MCF 10A (cell line): Measurements from ENCODE around the gene ZBTB45. TPM values are rescaled to one million over a fixed set of nuclear protein-coding genes. Genes with fewer than 3 reads are reported as not detected.
A peak's percentile ranks its signal among the peaks of the same experiment; 100 is the strongest.

ENCODE experiments used
- BruUV-seq: library from RNA; stranded (reverse); fragments of 400-500 nt; replicated peaks from 2 replicates; lab custom pipeline; 2021; lab: Mats Ljungman, UMichigan
- CTCF ChIA-PET: fragments of 300-600 bp; sonication (Branson Sonifier 250); formaldehyde crosslinking; extraction: SDS; loops from one replicate; lab custom pipeline; 2021; ENCODE audit warnings: antibody characterized with exemption, inconsistent platforms; lab: Yijun Ruan, JAX
- POLR2A ChIA-PET: fragments of 300-600, 350-650 bp; sonication (Branson Sonifier 250); formaldehyde crosslinking; extraction: SDS; loops from one replicate; lab custom pipeline; 2020; ENCODE audit warnings: antibody characterized with exemption, inconsistent platforms; lab: Yijun Ruan, JAX
- DNase-seq: peaks from one replicate; pipeline ENCODE4 v3.0.0-alpha.2; 2018; ENCODE audit not compliant: unreplicated experiment
- H3K27ac Mint-ChIP-seq: one replicate; pipeline ENCODE4 v1.8.0; 2022; ENCODE audit warnings: mild to moderate bottlenecking, low read depth, mixed read lengths; ENCODE audit not compliant: unreplicated experiment
- H3K27me3 Mint-ChIP-seq: one replicate; pipeline ENCODE4 v1.8.0; 2022; ENCODE audit warnings: mixed read lengths; ENCODE audit not compliant: insufficient read depth, unreplicated experiment
- H3K36me3 Mint-ChIP-seq: one replicate; pipeline ENCODE4 v1.8.0; 2022; ENCODE audit warnings: mild to moderate bottlenecking, moderate library complexity, mixed read lengths; ENCODE audit not compliant: insufficient read depth, unreplicated experiment
- H3K4me1 Mint-ChIP-seq: one replicate; pipeline ENCODE4 v1.8.0; 2022; ENCODE audit warnings: mixed read lengths; ENCODE audit not compliant: insufficient read depth, unreplicated experiment
- H3K4me3 Mint-ChIP-seq: one replicate; pipeline ENCODE4 v1.8.0; 2022; ENCODE audit warnings: mild to moderate bottlenecking, moderate library complexity, mixed read lengths; ENCODE audit not compliant: unreplicated experiment
- H3K9me3 Mint-ChIP-seq: one replicate; pipeline ENCODE4 v1.8.0; 2022; ENCODE audit warnings: mixed read lengths; ENCODE audit not compliant: unreplicated experiment
- CTCF ChIP-seq: fragments of 200-600 bp; IDR thresholded peaks from one replicate; pipeline ENCODE4 v1.8.0; 2022; ENCODE audit warnings: antibody characterized with exemption, mild to moderate bottlenecking; ENCODE audit not compliant: unreplicated experiment
- intact Hi-C: fragments of 100-400 bp; cut with micrococcal nuclease; formaldehyde crosslinking; loops from 2 replicates; pipeline ENCODE4 v1.14.1; 2022
- total RNA-seq: library from RNA; stranded (reverse); gene quantifications from 2 replicates; pipeline ENCODE4 v1.2.3, GENCODE V29; 2022

Gene ZBTB45
- total RNA-seq, 1 experiment from 2014 or later: 12.8 TPM

GRCh38 chr19:58559275-58560006 is 39.8 kb upstream of the ZBTB45 start:
- H3K4me3 Mint-ChIP-seq: peak overlapping the region; percentile 98
- DNase-seq: peak; percentile 95
- peak overlapping the region; percentile 99 for H3K27ac Mint-ChIP-seq
- H3K9me3 Mint-ChIP-seq: no peaks in the 10 kb centered on the region
- peaks cover 31% of the 10 kb centered on the region for H3K4me1 Mint-ChIP-seq
- intact Hi-C loops: loop anchor here (2.0 kb wide), 1 partner anchor 13 kb away; the partner anchor contains the start of gene MZF1
- peaks cover 68% of the 10 kb centered on the region for H3K36me3 Mint-ChIP-seq
- TF ChIP-seq CTCF: no peak
- ChIA-PET POLR2A (interaction anchor here (0.7 to 7.2 kb wide), 8 partner anchors 9 to 81 kb away, joined by 4 to 77 read pairs (median 24); partner anchors contain the start of genes MZF1, TRIM28 and ZBTB45), CTCF (interaction anchor here (0.6 to 1.2 kb wide), 3 partner anchors 11 to 53 kb away, joined by 3 read pairs; no protein-coding TSS in a partner anchor)
- no peaks in the 10 kb centered on the region for H3K27me3 Mint-ChIP-seq
- BruUV-seq: TSS peak; percentile 61

- peak overlapping the region; percentile 98 for H3K4me3 Mint-ChIP-seq
- peaks cover 73% of the 10 kb centered on the region for H3K36me3 Mint-ChIP-seq
- TF ChIP-seq CTCF: no peak
- peaks cover 34% of the 10 kb centered on the region for H3K4me1 Mint-ChIP-seq
- no peaks in the 10 kb centered on the region for H3K27me3 Mint-ChIP-seq
- CTCF ChIA-PET: interaction anchor here (0.6 to 1.2 kb wide), 3 partner anchors 11 to 52 kb away, joined by 3 read pairs; no protein-coding TSS in a partner anchor
- H3K9me3 Mint-ChIP-seq: no peaks in the 10 kb centered on the region
- peak overlapping the region; percentile 99 for H3K27ac Mint-ChIP-seq
- intact Hi-C loops: loop anchor here (2.0 kb wide), 1 partner anchor 14 kb away; the partner anchor contains the start of gene MZF1
- POLR2A ChIA-PET: interaction anchor here (0.6 to 7.2 kb wide), 12 partner anchors 10 to 80 kb away, joined by 3 to 77 read pairs (median 11); partner anchors contain the start of genes MZF1, TRIM28 and ZBTB45
- peak; percentile 99 for DNase-seq
- no TSS peak for BruUV-seq
These were observed 39.1 kb upstream of the ZBTB45 start for GRCh38 chr19:58558623-58559274.

- TF ChIP-seq CTCF: no peak
- H3K9me3 Mint-ChIP-seq: no peaks in the 10 kb centered on the region
- H3K4me3 Mint-ChIP-seq: peak within 1 kb of the TSS; percentile 98
- intact Hi-C loops: loop anchor here (2.0 kb wide), 1 partner anchor 15 kb away; the partner anchor contains the start of gene MZF1
- peak within 1 kb of the TSS; percentile 99 for H3K27ac Mint-ChIP-seq
- ChIA-PET CTCF (no interaction called here), POLR2A (interaction anchor here (0.6 to 7.2 kb wide), 9 partner anchors 9 to 44 kb away, joined by 3 to 77 read pairs (median 16); partner anchors contain the start of genes MZF1, TRIM28 and ZBTB45)
- peak; percentile 29 for DNase-seq
- no TSS peak for BruUV-seq
- H3K36me3 Mint-ChIP-seq: peaks cover 77% of the 10 kb centered on the region
- H3K27me3 Mint-ChIP-seq: no peaks in the 10 kb centered on the region
- peaks cover 34% of the 10 kb centered on the region for H3K4me1 Mint-ChIP-seq
These were observed 38.5 kb upstream of the ZBTB45 start, which contains the start of gene UBE2M for GRCh38 chr19:58558066-58558622. Gene UBE2M, minus strand, starts transcription at chr19:58558611. Its CDS starts 230 bp downstream, at chr19:58558381.
